K562 treated with DMSO at 1 percent for 24 hours (cell line): ENCODE measurements around the gene NAT8L. TPM values are rescaled to one million over a fixed set of nuclear protein-coding genes. Genes with fewer than 3 reads are reported as not detected.

Experiments used
- total RNA-seq: library from RNA; unstranded; fragments of 300-600 nt; gene quantifications from 2 replicates; pipeline ENCODE4 v1.2.3, GENCODE V29; 2022; ENCODE audit warnings: low read depth; ENCODE audit not compliant: insufficient read depth

NAT8L gene
- 4.5 and 4.6 TPM in 2 replicates for total RNA-seq

GRCh38 chr4:2059046-2059725, at the start of gene NAT8L:
Gene NAT8L (plus strand): TSS chr4:2059327. CDS start chr4:2059512, 185 bp downstream.

Other genes with a start within 250 kb of the NAT8L start
- gene LETM1, start 203.2 kb upstream of the NAT8L start, total RNA-seq: 23.4 and 28.5 TPM in 2 replicates
- 48.3 and 61.9 TPM in 2 replicates for gene NSD2, start 187.9 kb upstream of the NAT8L start, total RNA-seq
- 63.6 and 63.7 TPM in 2 replicates for gene NELFA, start 50.4 kb upstream of the NAT8L start, total RNA-seq
- 20.1 and 25.0 TPM in 2 replicates for gene HAUS3, start 182.8 kb downstream of the NAT8L start, total RNA-seq
- 0.79 and 1.6 TPM in 2 replicates for gene POLN, start 182.8 kb downstream of the NAT8L start, total RNA-seq
- 52.8 and 59.8 TPM in 2 replicates for gene MXD4, start 202.8 kb downstream of the NAT8L start, total RNA-seq